Activated naive CD8-positive, alpha-beta T cell treated with anti-CD3 and anti-CD28 coated beads, Interleukin-2, amount 10 ng/mL, durations not matched to agents 7 days and 5 days (primary cell): Measurements from ENCODE around the gene DTNB. TPM values are rescaled to one million over a fixed set of nuclear protein-coding genes. Genes with fewer than 3 reads are reported as not detected.

Experiments
- ATAC-seq: fragments of 150-1000 bp; cut with Tn5 transposase; one replicate; pipeline ENCODE4 v1.10.0; 2021; ENCODE audit warnings: low read depth, moderate library complexity
- POLR2A ChIA-PET: fragments of 350-600 bp; sonication (Branson Sonifier 250); formaldehyde crosslinking; loops from one replicate; lab custom pipeline; 2021; ENCODE audit warnings: antibody characterized with exemption; lab: Charles Lee
- DNase-seq: peaks from one replicate; pipeline ENCODE4 v3.0.0; 2021
- H3K27ac Mint-ChIP-seq: one replicate; pipeline ENCODE4 v1.8.0; 2022; ENCODE audit warnings: mild to moderate bottlenecking, mixed read lengths
- H3K27me3 Mint-ChIP-seq: one replicate; pipeline ENCODE4 v1.8.0; 2022; ENCODE audit warnings: mild to moderate bottlenecking, moderate library complexity, mixed read lengths
- H3K36me3 Mint-ChIP-seq: one replicate; pipeline ENCODE4 v1.8.0; 2021; ENCODE audit warnings: mild to moderate bottlenecking, mixed read lengths
- H3K4me1 Mint-ChIP-seq: one replicate; pipeline ENCODE4 v1.8.0; 2021; ENCODE audit warnings: mixed read lengths
- H3K4me3 Mint-ChIP-seq: one replicate; pipeline ENCODE4 v1.8.0; 2022; ENCODE audit warnings: mild to moderate bottlenecking, moderate library complexity, mixed read lengths
- H3K9me3 Mint-ChIP-seq: one replicate; pipeline ENCODE4 v1.8.0; 2021; ENCODE audit warnings: mixed read lengths
- total RNA-seq, 2 experiments: library from RNA; stranded (reverse); gene quantifications; one replicate each; pipeline ENCODE4 v1.2.3, GENCODE V29; 2021

The DTNB gene
- total RNA-seq, 2 experiments from 2014 or later = 36.7 to 38.3 TPM

GRCh38 chr2:25349397-25349796 is 324.0 kb downstream of the DTNB start:
- ATAC-seq (no peak), DNase-seq (no peak)
- Mint-ChIP-seq H3K4me3 (no peak overlapping the region), H3K36me3 (no peaks in the 10 kb centered on the region), H3K9me3 (no peaks in the 10 kb centered on the region), H3K4me1 (peaks cover 25% of the 10 kb centered on the region), H3K27me3 (no peaks in the 10 kb centered on the region), H3K27ac (no peak overlapping the region)
- POLR2A ChIA-PET = interaction anchor here (1.0 kb wide), 1 partner anchor 13 kb away, joined by 3 read pairs; no protein-coding TSS in a partner anchor

- ATAC-seq (no peak), DNase-seq (no peak)
- Mint-ChIP-seq H3K4me1 (peaks cover 25% of the 10 kb centered on the region), H3K27me3 (no peaks in the 10 kb centered on the region), H3K36me3 (no peaks in the 10 kb centered on the region), H3K27ac (no peak overlapping the region), H3K4me3 (no peak overlapping the region), H3K9me3 (no peaks in the 10 kb centered on the region)
- POLR2A ChIA-PET = interaction anchor here (0.9 to 2.5 kb wide), 3 partner anchors 12 to 219 kb away, joined by 3 to 10 read pairs (median 4); no protein-coding TSS in a partner anchor
Observed at GRCh38 chr2:25347846-25348245, 325.5 kb downstream of the DTNB start.

GRCh38 chr2:25347205-25347815 is 326.1 kb downstream of the DTNB start:
- peak overlapping the region; percentile 15 for H3K4me3 Mint-ChIP-seq
- H3K27ac Mint-ChIP-seq = peak overlapping the region; percentile 74
- POLR2A ChIA-PET = interaction anchor here (0.6 to 2.5 kb wide), 4 partner anchors 11 to 219 kb away, joined by 3 to 10 read pairs (median 4); no protein-coding TSS in a partner anchor
- DNase-seq (no peak), ATAC-seq (peak; percentile 37)
- H3K9me3 Mint-ChIP-seq = no peaks in the 10 kb centered on the region
- H3K36me3 Mint-ChIP-seq = no peaks in the 10 kb centered on the region
- no peaks in the 10 kb centered on the region for H3K27me3 Mint-ChIP-seq
- peaks cover 23% of the 10 kb centered on the region for H3K4me1 Mint-ChIP-seq

GRCh38 chr2:25343187-25343825 is 330.1 kb downstream of the DTNB start:
- Mint-ChIP-seq H3K27me3 (no peaks in the 10 kb centered on the region), H3K4me3 (peak overlapping the region; percentile 40), H3K36me3 (no peaks in the 10 kb centered on the region), H3K9me3 (no peaks in the 10 kb centered on the region), H3K4me1 (peaks cover 29% of the 10 kb centered on the region), H3K27ac (no peak overlapping the region)
- DNase-seq (no peak), ATAC-seq (no peak)
- POLR2A ChIA-PET = interaction anchor here (0.9 to 2.2 kb wide), 6 partner anchors 9 to 33 kb away, joined by 3 to 5 read pairs (median 4); no protein-coding TSS in a partner anchor

GRCh38 chr2:25342372-25343186 is 330.8 kb downstream of the DTNB start:
- H3K27me3 Mint-ChIP-seq = no peaks in the 10 kb centered on the region
- no peaks in the 10 kb centered on the region for H3K9me3 Mint-ChIP-seq
- POLR2A ChIA-PET = interaction anchor here (0.5 to 2.2 kb wide), 8 partner anchors 8 to 140 kb away, joined by 3 to 5 read pairs (median 4); no protein-coding TSS in a partner anchor
- peak; percentile 89 for DNase-seq
- no peaks in the 10 kb centered on the region for H3K36me3 Mint-ChIP-seq
- H3K4me3 Mint-ChIP-seq = peak overlapping the region; percentile 88
- ATAC-seq = peak; percentile 86
- peak overlapping the region; percentile 88 for H3K27ac Mint-ChIP-seq
- peaks cover 30% of the 10 kb centered on the region for H3K4me1 Mint-ChIP-seq

GRCh38 chr2:25341753-25342371 is 331.5 kb downstream of the DTNB start, which contains the start of gene DNMT3A:
Gene DNMT3A (minus strand): TSS chr2:25341925. CDS start chr2:25313984, 27,941 bp downstream.
- peak; percentile 46 for ATAC-seq
- Mint-ChIP-seq H3K27me3 (no peaks in the 10 kb centered on the region), H3K27ac (peak within 1 kb of the TSS; percentile 88), H3K36me3 (no peaks in the 10 kb centered on the region), H3K4me3 (peak within 1 kb of the TSS; percentile 88), H3K9me3 (no peaks in the 10 kb centered on the region), H3K4me1 (peaks cover 31% of the 10 kb centered on the region)
- peak; percentile 74 for DNase-seq
- POLR2A ChIA-PET = interaction anchor here (0.5 to 2.2 kb wide), 7 partner anchors 8 to 139 kb away, joined by 3 to 5 read pairs (median 4); no protein-coding TSS in a partner anchor

GRCh38 chr2:25341011-25341727 is 332.2 kb downstream of the DTNB start:
- H3K4me3 Mint-ChIP-seq = no peak overlapping the region
- ATAC-seq (no peak), DNase-seq (peak; percentile 54)
- no peak overlapping the region for H3K27ac Mint-ChIP-seq
- H3K4me1 Mint-ChIP-seq = peaks cover 37% of the 10 kb centered on the region
- no peaks in the 10 kb centered on the region for H3K27me3 Mint-ChIP-seq
- no peaks in the 10 kb centered on the region for H3K9me3 Mint-ChIP-seq
- no peaks in the 10 kb centered on the region for H3K36me3 Mint-ChIP-seq
- POLR2A ChIA-PET = interaction anchor here (1.3 to 6.1 kb wide), 3 partner anchors 26 to 55 kb away, joined by 3 to 42 read pairs (median 4); no protein-coding TSS in a partner anchor

- POLR2A ChIA-PET = interaction anchor here (0.7 to 6.1 kb wide), 6 partner anchors 22 to 66 kb away, joined by 3 to 42 read pairs (median 4); no protein-coding TSS in a partner anchor
- no peak overlapping the region for H3K27ac Mint-ChIP-seq
- no peak for ATAC-seq
- H3K36me3 Mint-ChIP-seq = no peaks in the 10 kb centered on the region
- peak overlapping the region; percentile 58 for H3K4me3 Mint-ChIP-seq
- no peaks in the 10 kb centered on the region for H3K27me3 Mint-ChIP-seq
- DNase-seq = no peak
- peaks cover 41% of the 10 kb centered on the region for H3K4me1 Mint-ChIP-seq
- no peaks in the 10 kb centered on the region for H3K9me3 Mint-ChIP-seq
Observed at GRCh38 chr2:25340181-25340921, 333.0 kb downstream of the DTNB start.

GRCh38 chr2:25339791-25340180 is 333.6 kb downstream of the DTNB start:
- H3K4me1 Mint-ChIP-seq = peaks cover 46% of the 10 kb centered on the region
- no peaks in the 10 kb centered on the region for H3K9me3 Mint-ChIP-seq
- H3K27me3 Mint-ChIP-seq = no peaks in the 10 kb centered on the region
- H3K4me3 Mint-ChIP-seq = peak overlapping the region; percentile 60
- DNase-seq = no peak
- POLR2A ChIA-PET = interaction anchor here (0.7 to 6.1 kb wide), 6 partner anchors 23 to 66 kb away, joined by 3 to 42 read pairs (median 4); no protein-coding TSS in a partner anchor
- H3K27ac Mint-ChIP-seq = peak overlapping the region; percentile 74
- no peaks in the 10 kb centered on the region for H3K36me3 Mint-ChIP-seq
- ATAC-seq = no peak

GRCh38 chr2:25339211-25339674 is 334.1 kb downstream of the DTNB start:
- POLR2A ChIA-PET = interaction anchor here (0.5 to 6.1 kb wide), 7 partner anchors 16 to 65 kb away, joined by 3 to 42 read pairs (median 4); no protein-coding TSS in a partner anchor
- Mint-ChIP-seq H3K4me3 (peak overlapping the region; percentile 60), H3K4me1 (peaks cover 52% of the 10 kb centered on the region), H3K9me3 (no peaks in the 10 kb centered on the region), H3K27ac (peak overlapping the region; percentile 74), H3K27me3 (no peaks in the 10 kb centered on the region), H3K36me3 (no peaks in the 10 kb centered on the region)
- DNase-seq (no peak), ATAC-seq (no peak)

GRCh38 chr2:25338401-25338800 is 335.0 kb downstream of the DTNB start:
- Mint-ChIP-seq H3K27me3 (no peaks in the 10 kb centered on the region), H3K36me3 (no peaks in the 10 kb centered on the region), H3K4me1 (peaks cover 54% of the 10 kb centered on the region), H3K27ac (peak overlapping the region; percentile 78), H3K4me3 (no peak overlapping the region), H3K9me3 (no peaks in the 10 kb centered on the region)
- POLR2A ChIA-PET = interaction anchor here (1.0 to 6.1 kb wide), 4 partner anchors 15 to 43 kb away, joined by 3 to 42 read pairs (median 8); no protein-coding TSS in a partner anchor
- ATAC-seq = no peak
- DNase-seq = no peak
